ENCODE results near the gene FGD3. TPM values are rescaled to one million over a fixed set of nuclear protein-coding genes. Genes with fewer than 3 reads are reported as not detected.

FGD3 gene
- total RNA-seq, 2 experiments from 2014 or later: 91.0 to 95.7 TPM

GRCh38 chr9:93039976-93040375, 92.7 kb downstream of the FGD3 start:
- Histone ChIP-seq H3K4me3 (ENCODE audit: low read length) (no peak overlapping the region), H3K36me3 (ENCODE audit: insufficient read depth, low read length) (peaks cover 22% of the 10 kb centered on the region), H3K27ac (ENCODE audit: low read depth in 1 of 2, low read length in 2 of 2) (peak overlapping the region; percentile 44 to 57), H3K9me3 (ENCODE audit: control insufficient read depth in 1 of 2, insufficient read depth in 1 of 2, low read length in 2 of 2) (peaks cover 0 to 4% of the 10 kb centered on the region in 2 experiments), H3K4me1 (ENCODE audit: insufficient read depth, low read length) (peaks cover 77% of the 10 kb centered on the region), H3K27me3 (ENCODE audit: control insufficient read depth in 1 of 2, insufficient read depth in 2 of 2, low read length in 2 of 2) (no peaks in the 10 kb centered on the region)
- CTCF ChIA-PET: no interaction called here
- POLR2A ChIA-PET: interaction anchor here (0.7 to 6.9 kb wide), 9 partner anchors 13 to 68 kb away, joined by 3 to 92 read pairs (median 5); no protein-coding TSS in a partner anchor
- H3K9me3 Mint-ChIP-seq: no peaks in the 10 kb centered on the region
- TF ChIP-seq, protein P1, sequence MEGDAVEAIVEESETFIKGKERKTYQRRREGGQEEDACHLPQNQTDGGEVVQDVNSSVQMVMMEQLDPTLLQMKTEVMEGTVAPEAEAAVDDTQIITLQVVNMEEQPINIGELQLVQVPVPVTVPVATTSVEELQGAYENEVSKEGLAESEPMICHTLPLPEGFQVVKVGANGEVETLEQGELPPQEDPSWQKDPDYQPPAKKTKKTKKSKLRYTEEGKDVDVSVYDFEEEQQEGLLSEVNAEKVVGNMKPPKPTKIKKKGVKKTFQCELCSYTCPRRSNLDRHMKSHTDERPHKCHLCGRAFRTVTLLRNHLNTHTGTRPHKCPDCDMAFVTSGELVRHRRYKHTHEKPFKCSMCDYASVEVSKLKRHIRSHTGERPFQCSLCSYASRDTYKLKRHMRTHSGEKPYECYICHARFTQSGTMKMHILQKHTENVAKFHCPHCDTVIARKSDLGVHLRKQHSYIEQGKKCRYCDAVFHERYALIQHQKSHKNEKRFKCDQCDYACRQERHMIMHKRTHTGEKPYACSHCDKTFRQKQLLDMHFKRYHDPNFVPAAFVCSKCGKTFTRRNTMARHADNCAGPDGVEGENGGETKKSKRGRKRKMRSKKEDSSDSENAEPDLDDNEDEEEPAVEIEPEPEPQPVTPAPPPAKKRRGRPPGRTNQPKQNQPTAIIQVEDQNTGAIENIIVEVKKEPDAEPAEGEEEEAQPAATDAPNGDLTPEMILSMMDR (IDR thresholded peaks at IDR 0.05): no peak
- H3K4me3 Mint-ChIP-seq: no peak overlapping the region
- intact Hi-C loops (cut with DNase I, micrococcal nuclease): loop anchor here in 1 of 2 experiments (2.0 kb wide), 1 partner anchor 19 kb away; the partner anchor contains the start of gene SUSD3
- ATAC-seq (ENCODE audit: poor library complexity): no peak
- no peak for DNase-seq
- H3K4me1 Mint-ChIP-seq (ENCODE audit: low read depth): peaks cover 74% of the 10 kb centered on the region
- peaks cover 14% of the 10 kb centered on the region for H3K36me3 Mint-ChIP-seq (ENCODE audit: low read depth)
- peak overlapping the region; percentile 85 for H3K27ac Mint-ChIP-seq
- H3K27me3 Mint-ChIP-seq: no peaks in the 10 kb centered on the region

- ATAC-seq (ENCODE audit: poor library complexity) (no peak), DNase-seq (no peak)
- intact Hi-C loops (cut with DNase I, micrococcal nuclease): loop anchor here in 1 of 2 experiments (2.0 kb wide), 1 partner anchor 18 kb away; the partner anchor contains the start of gene SUSD3
- no peak overlapping the region for H3K4me3 Mint-ChIP-seq
- peaks cover 78% of the 10 kb centered on the region for H3K4me1 Mint-ChIP-seq (ENCODE audit: low read depth)
- TF ChIP-seq, protein P1 (IDR thresholded peaks at IDR 0.05): no peak
- no peaks in the 10 kb centered on the region for H3K27me3 Mint-ChIP-seq
- H3K27ac Mint-ChIP-seq: peak overlapping the region; percentile 85
- peaks cover 17% of the 10 kb centered on the region for H3K36me3 ChIP-seq (ENCODE audit: insufficient read depth, low read length)
- H3K27ac ChIP-seq (ENCODE audit: low read depth in 1 of 2, low read length in 2 of 2): peak overlapping the region in 1 of 2 donors; percentile 57
- no peaks in the 10 kb centered on the region for H3K27me3 ChIP-seq (ENCODE audit: control insufficient read depth in 1 of 2, insufficient read depth in 2 of 2, low read length in 2 of 2)
- ChIA-PET POLR2A (interaction anchor here (1.3 to 6.9 kb wide), 8 partner anchors 10 to 69 kb away, joined by 3 to 92 read pairs (median 7); no protein-coding TSS in a partner anchor), CTCF (no interaction called here)
- H3K9me3 ChIP-seq (ENCODE audit: control insufficient read depth in 1 of 2, insufficient read depth in 1 of 2, low read length in 2 of 2): peaks cover 0 to 4% of the 10 kb centered on the region in 2 experiments
- peaks cover 14% of the 10 kb centered on the region for H3K36me3 Mint-ChIP-seq (ENCODE audit: low read depth)
- peaks cover 74% of the 10 kb centered on the region for H3K4me1 ChIP-seq (ENCODE audit: insufficient read depth, low read length)
- no peak overlapping the region for H3K4me3 ChIP-seq (ENCODE audit: low read length)
- no peaks in the 10 kb centered on the region for H3K9me3 Mint-ChIP-seq
These were observed 93.1 kb downstream of the FGD3 start for GRCh38 chr9:93040409-93040808.

DNA sequence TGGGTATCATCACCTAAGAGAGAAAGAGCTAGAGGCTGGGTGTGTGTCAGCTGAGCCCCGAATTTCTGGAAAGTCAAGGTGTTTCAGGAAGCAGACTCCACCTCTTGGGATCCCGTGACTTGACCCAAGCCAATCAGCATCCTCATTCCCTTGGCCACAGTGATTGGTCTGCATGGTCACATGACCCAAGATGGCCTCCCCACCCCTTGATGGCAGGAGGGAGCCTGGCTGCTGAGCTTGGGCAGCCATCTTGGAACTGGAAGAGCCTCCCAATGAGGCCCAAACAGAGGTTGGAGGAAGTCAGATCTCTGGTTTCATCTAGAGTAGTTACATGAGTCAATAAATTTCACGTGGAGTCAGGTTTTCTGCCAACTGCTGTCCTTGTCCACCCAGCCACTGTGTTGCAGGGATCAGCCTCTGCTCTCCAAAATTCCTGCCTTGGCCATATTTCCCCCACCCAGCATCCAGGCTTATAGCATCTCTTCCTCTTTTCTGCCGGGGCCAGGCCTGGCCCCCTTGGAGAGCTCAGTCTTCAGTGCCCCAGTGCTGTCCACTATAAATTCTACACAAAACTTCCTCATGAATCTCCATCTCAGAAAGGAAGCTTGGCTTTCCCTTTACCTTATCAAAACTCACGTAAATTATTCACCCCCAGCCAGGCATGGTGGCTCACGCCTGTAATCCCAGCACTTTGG, 93.9 kb downstream of the FGD3 start:
- peaks cover 0 to 4% of the 10 kb centered on the region in 2 experiments for H3K9me3 ChIP-seq (ENCODE audit: control insufficient read depth in 1 of 2, insufficient read depth in 1 of 2, low read length in 2 of 2)
- H3K4me1 ChIP-seq (ENCODE audit: insufficient read depth, low read length): peaks cover 65% of the 10 kb centered on the region
- peak overlapping the region in 1 of 2 donors; percentile 57 for H3K27ac ChIP-seq (ENCODE audit: low read depth in 1 of 2, low read length in 2 of 2)
- no peaks in the 10 kb centered on the region for H3K27me3 Mint-ChIP-seq
- TF ChIP-seq, protein P1 (IDR thresholded peaks at IDR 0.05): no peak
- peaks cover 9% of the 10 kb centered on the region for H3K36me3 ChIP-seq (ENCODE audit: insufficient read depth, low read length)
- DNase-seq: no peak
- peaks cover 6% of the 10 kb centered on the region for H3K36me3 Mint-ChIP-seq (ENCODE audit: low read depth)
- ChIA-PET CTCF (no interaction called here), POLR2A (interaction anchor here (0.6 to 6.9 kb wide), 14 partner anchors 9 to 533 kb away, joined by 3 to 92 read pairs (median 4); no protein-coding TSS in a partner anchor)
- peaks cover 73% of the 10 kb centered on the region for H3K4me1 Mint-ChIP-seq (ENCODE audit: low read depth)
- no peak for ATAC-seq (ENCODE audit: poor library complexity)
- no peak overlapping the region for H3K4me3 ChIP-seq (ENCODE audit: low read length)
- intact Hi-C loops (cut with DNase I, micrococcal nuclease): loop anchor here in 1 of 2 experiments (2.0 kb wide), 1 partner anchor 18 kb away; the partner anchor contains the start of gene SUSD3
- no peaks in the 10 kb centered on the region for H3K9me3 Mint-ChIP-seq
- H3K27me3 ChIP-seq (ENCODE audit: control insufficient read depth in 1 of 2, insufficient read depth in 2 of 2, low read length in 2 of 2): no peaks in the 10 kb centered on the region
- peak overlapping the region; percentile 7 for H3K4me3 Mint-ChIP-seq
- peak overlapping the region; percentile 85 for H3K27ac Mint-ChIP-seq
